Measurements from ENCODE around the gene FRS2. TPM values are rescaled to one million over a fixed set of nuclear protein-coding genes. Genes with fewer than 3 reads are reported as not detected.

The FRS2 gene
- total and polyA plus RNA-seq, 10 of the 15 experiments (the other 5 are each of a cell fraction or from before 2014, with no cell fraction given), result 1.1 to 13.1 (median 5.9) TPM

DNA sequence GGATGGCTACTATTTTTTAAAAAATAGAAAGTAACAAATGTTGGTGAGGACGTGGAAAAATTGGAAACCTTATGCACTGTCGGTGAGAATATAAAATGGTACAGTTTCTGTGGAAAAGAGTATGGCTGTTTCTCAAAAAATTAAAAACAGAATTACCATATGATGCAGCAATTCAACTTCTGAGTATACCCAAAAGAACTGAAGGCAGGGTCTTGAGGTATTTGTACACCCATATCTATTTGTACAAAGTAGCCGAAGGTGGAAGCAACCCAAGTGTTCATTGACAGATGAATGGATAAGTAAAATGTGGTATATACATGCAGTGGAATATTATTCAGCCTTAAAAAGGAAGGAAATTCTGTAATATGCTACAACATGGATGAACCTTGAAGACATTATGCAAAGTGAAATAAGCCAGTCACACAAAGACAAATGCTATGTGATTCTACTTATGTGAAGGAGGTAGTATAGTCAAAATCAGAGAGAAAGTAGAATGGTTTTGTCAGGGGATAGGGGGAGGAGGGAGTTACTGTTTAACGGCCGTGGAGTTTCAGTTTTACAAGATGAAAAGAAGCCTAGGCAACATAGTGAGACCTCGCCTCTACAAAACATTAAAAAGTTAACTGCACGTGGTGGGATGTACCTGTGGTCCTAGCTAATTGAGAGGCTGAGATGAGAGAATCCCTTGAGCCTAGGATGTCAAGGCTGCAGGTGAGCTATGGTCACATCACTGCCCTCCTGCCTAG, 76.7 kb downstream of the FRS2 start:
- ChIA-PET CTCF (no interaction called here), SMC1A (ENCODE audit: uncharacterized antibody, unreplicated experiment) (no interaction called here), RAD21 (ENCODE audit: unreplicated experiment) (no interaction called here), POLR2A (interaction anchor here (1.3 kb wide), 1 partner anchor 12 kb away, joined by 4 read pairs; no protein-coding TSS in a partner anchor)
- Histone ChIP-seq H3K4me3 (no peak overlapping the region), H3K9me3 (replicated peaks; ENCODE audit: control insufficient read depth, insufficient read depth, low read length) (peaks cover 2% of the 10 kb centered on the region), H3K4me2 (ENCODE audit: control insufficient read depth, insufficient read depth) (no peak overlapping the region), H3K27ac (ENCODE audit: control insufficient read depth, insufficient read depth) (no peak overlapping the region), H3K27me3 (replicated peaks in 1 of 2; ENCODE audit: control insufficient read depth in 2 of 2, insufficient read depth in 2 of 2, low read length in 1 of 2) (no peaks in the 10 kb centered on the region), H3K36me3 (ENCODE audit: control insufficient read depth in 2 of 2, insufficient read depth in 2 of 2, low read length in 1 of 2) (peaks cover 0 to 2% of the 10 kb centered on the region in 2 experiments; a peak in 1 of 4 replicates), H3K79me2 (ENCODE audit: control insufficient read depth, insufficient read depth, low read length) (no peaks in the 10 kb centered on the region), H4K20me1 (ENCODE audit: control insufficient read depth, insufficient read depth) (no peaks in the 10 kb centered on the region), H2AFZ (ENCODE audit: control insufficient read depth, low read depth, low read length) (no peak overlapping the region), H3K9ac (ENCODE audit: control insufficient read depth, insufficient read depth, low read length) (no peak overlapping the region), H3K4me1 (ENCODE audit: control insufficient read depth, insufficient read depth, low read length) (no peaks in the 10 kb centered on the region)
- WGBS (ENCODE audit: insufficient coverage, insufficient replicate concordance, low lambda C conversion rate, missing lambda C conversion rate), result 55% methylated on average over 7 of the region's 7 CpGs
- FAIRE-seq (no peak), ATAC-seq (peak; percentile 97), DNase-seq (ENCODE audit: low read depth, low spot score) (peak; percentile 19)
- intact Hi-C loops (cut with micrococcal nuclease; ENCODE audit: unreplicated experiment), result no loop called here
- no TSS peak for BruUV-seq (replicated peaks)
- in situ Hi-C loops (cut with MboI), result no loop called here
- no peak for TF ChIP-seq HDAC2 (IDR thresholded peaks at IDR 0.05)
- TF ChIP-seq REST (IDR thresholded peaks at IDR 0.05; ENCODE audit: low read depth, low read length), result no peak
- no peak for TF ChIP-seq E4F1 (IDR thresholded peaks at IDR 0.05; ENCODE audit: borderline replicate concordance, partially characterized antibody)
- TF ChIP-seq RUNX3 (IDR thresholded peaks at IDR 0.05; ENCODE audit: low read length), result no peak
- TF ChIP-seq POLR2A (IDR thresholded peaks at IDR 0.05; ENCODE audit: low read depth, low read length), result no peak
- no peak for TF ChIP-seq TAF1 (IDR thresholded peaks at IDR 0.05; ENCODE audit: borderline replicate concordance, low read depth, low read length)
- TF ChIP-seq CHD1 (IDR thresholded peaks at IDR 0.05; ENCODE audit: low read depth, low read length), result no peak
- no peak for TF ChIP-seq TCF12 (IDR thresholded peaks at IDR 0.05; ENCODE audit: low read depth, low read length)
- TF ChIP-seq EED (IDR thresholded peaks at IDR 0.05; ENCODE audit: low read depth), result no peak
- TF ChIP-seq ZBTB4 (CRISPR knock-in tag; IDR thresholded peaks at IDR 0.05), result no peak
- no peak for TF ChIP-seq LARP7 (IDR thresholded peaks at IDR 0.05)
- TF ChIP-seq CREM (IDR thresholded peaks at IDR 0.05; ENCODE audit: low read depth), result no peak
- TF ChIP-seq POLR2AphosphoS5 (IDR thresholded peaks at IDR 0.05; ENCODE audit: low read length), result no peak
- no peak for TF ChIP-seq IRF5 (IDR thresholded peaks at IDR 0.05; ENCODE audit: borderline replicate concordance)
- no peak for TF ChIP-seq NR2F1 (conservative IDR thresholded peaks at IDR 0.05)

Data from GM12878 (cell line).